TTC549 (cell line): ENCODE measurements around the gene SH3PXD2B.
A peak's percentile ranks its signal among the peaks of the same experiment; 100 is the strongest.
"Not testable (repeated sequence)": the region's sequence is repeated elsewhere in the genome, so short reads cannot be mapped to it uniquely, and the experiment has no call there.

Experiments used
- FAIRE-seq: peaks from 2 replicates; lab custom pipeline; 2012; peaks lifted over from hg19 to GRCh38; lab: Jason Lieb, UNC

SH3PXD2B gene

DNA sequence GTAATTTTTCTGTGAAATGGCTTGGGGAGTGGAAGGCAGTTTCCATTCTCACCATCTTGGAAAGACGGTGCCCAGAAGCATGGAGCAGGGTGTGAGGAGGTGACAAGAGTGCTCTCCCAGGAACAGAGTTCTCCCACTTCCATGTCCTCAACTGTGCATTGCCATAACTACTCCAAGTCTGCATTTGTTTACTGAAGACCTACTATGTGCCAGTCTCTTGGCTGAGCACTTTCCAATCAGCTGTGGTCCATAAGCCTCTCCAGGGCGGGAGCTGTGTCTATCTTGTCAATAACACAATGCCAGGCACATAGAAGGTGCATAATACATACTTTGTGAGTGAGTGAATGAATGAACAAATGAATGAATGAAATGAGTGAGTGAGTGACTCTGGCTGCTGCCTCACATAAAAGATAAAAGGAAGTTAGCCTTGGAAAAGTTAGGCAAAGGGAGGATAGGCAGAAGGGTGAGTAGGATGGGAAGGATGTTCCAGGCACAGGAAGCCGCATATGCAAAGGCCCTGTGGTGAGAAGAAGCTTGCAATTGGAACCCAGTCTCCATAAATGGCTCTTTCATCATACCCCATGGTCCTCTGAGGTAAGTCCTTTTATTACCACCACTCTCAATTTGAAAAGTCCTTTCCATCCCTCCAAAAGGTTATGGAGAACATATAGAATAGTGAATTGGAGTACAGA lies 31.3 kb upstream of the SH3PXD2B start:
- no peak for FAIRE-seq

DNA sequence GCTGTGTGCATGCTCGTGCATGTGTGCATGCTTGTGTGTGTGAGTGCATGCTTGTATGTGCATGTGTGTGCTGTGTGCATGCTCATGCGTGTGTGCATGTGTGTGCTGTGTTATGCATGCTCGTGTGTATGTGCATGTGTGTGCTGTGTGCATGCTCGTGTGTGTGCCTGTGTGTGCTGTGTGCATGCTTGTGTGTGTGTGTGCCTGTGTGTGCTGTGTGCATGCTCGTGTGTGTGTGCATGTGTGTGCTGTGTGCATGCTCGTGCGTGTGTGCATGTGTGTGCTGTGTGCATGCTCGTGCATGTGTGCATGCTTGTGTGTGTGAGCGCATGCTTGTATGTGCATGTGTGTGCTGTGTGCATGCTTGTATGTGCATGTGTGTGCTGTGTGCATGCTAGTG lies 30.3 kb upstream of the SH3PXD2B start:
- no peak for FAIRE-seq

DNA sequence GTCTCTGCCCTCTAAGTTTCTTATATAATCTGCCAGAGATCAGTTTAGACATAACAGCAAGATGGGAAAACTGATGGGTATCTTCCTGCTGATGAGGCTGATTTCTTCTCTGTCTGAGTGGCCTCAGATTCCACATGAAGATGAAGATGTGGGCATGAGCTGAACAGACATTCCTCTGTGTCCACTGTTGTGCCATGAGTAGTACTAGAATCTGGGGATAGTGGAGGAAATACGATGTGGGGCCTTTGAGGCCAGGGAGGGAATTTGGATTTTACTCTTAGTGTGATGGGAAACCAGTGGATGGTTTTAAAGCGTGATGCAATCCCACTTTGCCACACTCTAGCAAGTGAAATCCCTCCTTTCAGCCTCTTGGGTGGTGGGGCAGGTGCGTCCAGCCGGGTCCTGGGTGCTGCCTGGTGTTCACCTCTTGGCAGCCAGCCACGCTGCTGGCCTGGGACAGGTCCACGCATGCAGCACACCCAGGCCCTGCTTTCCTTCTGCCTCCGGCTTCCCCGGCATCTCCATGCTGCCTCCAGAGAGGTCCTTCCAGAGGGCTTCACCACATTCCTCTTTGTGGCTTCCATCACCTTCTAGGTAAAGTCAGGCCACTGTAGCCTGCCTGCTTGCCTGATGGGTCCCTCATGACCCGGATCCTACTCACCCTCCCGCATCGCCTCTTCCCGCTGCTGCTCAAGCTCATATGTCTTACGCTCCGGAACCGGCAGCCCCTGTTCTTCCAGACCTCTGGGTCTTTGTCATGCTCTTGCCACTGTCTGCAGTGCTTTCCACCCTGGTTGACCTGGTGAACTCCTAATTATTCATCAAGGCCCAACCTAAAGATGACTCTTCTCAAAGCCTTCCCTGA lies 28.1 kb upstream of the SH3PXD2B start:
- FAIRE-seq = no peak

DNA sequence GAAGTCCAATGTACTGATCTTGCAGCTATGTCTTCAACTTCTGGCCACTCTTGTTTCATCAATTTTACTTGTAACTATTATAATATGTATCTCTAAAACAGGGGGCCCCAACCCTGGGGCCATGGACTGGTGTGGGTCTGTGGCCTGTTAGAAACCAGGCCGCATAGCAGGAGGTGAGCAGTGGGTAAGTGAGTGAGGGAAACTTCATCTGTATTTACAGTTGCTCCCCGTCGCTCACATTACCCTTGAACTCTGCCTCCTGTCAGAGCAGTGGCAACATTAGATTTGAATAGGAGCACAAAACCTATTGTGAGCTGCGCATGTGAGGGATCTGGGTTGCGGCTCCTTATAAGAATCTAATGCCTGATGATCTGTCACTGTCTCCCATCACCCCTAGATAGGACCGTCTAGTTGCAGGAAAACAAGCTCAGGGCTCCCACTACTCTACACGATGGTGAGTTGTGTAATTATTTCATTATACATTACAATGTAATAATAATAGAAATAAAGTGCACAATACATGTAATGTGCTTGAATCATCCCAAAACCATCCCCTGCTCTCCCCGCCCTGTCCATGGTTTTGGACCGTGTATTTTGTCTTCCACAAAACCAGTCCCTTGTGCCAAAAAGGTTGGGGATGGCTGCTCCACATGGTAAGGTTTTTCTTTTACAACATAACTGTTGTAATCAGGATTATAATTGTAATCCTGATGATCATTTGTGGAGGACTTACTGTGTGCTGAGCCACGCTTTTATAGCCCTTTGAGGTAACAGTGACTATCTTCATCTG lies 26.9 kb upstream of the SH3PXD2B start:
- FAIRE-seq = no peak

DNA sequence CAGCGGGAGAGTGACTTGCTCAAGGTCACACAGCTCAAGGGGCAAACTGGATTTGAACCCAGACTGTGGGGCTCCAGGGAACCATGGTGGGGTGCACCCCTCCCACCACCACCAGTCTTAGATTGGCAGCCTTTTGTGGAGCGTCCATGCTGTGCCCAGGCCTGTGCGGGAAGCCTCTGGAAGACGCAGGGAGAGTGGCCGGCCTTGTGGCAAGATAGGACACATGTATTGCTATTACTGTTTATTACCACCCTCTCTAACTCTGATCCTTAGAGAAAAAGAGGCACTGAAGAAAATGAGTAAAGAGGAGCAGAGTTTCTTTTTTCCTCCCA lies 25.4 kb upstream of the SH3PXD2B start:
- no peak for FAIRE-seq

DNA sequence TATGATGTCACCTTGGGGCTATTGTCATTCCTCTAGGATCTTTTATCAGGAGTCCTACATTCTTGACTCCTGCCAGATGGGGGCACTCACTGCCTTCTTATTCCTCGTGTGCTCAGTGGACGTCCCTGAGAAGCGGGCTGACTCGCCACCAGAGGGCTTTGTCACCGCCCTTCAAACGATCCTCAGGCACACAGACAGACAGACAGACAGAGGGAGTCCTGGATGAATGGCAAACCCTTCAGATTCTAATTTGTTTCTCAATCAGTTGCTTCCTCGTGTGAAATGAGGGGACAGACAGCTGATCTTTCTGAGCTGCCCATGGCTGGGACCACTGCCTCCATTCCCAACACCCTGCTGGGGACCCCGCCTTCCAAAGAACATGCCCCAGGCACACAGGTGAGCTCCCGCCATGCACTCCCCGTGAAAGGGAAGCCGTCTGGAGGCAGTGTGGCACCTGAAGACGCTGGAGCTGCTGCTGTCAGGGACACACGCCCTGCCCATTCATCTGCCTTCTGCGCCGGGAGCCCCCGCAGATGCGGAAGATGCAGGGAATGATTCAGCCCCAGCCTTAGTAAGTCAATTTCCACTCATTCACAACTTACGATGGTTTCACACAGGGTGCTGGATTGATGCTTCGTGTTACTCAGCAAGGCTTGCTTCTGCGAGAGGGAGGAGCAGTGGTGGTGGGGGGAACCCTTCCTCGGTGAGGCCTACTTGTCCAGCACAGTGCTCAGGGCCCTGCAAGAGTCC lies 24.9 kb upstream of the SH3PXD2B start:
- FAIRE-seq = peak; percentile 76

DNA sequence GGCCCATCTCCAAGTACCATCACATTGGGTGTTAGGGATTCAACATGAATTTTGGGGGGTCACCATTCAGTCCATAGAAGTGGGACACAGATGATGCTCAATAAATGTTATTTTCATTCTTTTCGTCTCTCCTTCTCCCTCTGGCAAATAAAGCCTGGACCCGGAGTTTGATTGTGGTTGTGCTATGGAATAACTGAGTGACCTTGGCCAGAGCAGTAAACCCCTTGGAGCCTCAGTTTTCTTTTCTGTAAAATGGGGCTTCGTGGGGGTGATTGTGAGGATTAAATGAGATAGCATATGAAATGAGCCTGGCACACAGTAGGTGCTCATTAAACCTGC lies 24.3 kb upstream of the SH3PXD2B start:
- FAIRE-seq = not testable (repeated sequence)

DNA sequence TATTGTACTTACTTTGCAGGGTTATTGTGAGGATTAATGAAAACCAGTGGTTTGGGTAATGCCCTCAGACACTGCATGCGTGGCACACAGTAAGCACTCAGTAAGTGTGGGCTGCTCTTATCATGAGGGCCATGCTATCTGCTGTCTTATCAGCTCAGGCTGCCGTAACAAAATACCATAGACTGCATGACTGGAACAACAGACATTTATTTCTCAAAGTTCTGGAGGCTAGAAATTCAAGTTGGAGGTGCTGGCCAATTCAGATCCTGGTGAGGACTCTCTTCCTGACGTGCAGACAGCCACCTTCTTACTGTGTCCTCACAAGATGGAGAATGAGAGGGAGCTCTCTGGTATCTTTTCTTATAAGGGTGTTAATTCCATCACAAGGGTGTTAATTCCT lies 23.9 kb upstream of the SH3PXD2B start:
- FAIRE-seq = no peak

DNA sequence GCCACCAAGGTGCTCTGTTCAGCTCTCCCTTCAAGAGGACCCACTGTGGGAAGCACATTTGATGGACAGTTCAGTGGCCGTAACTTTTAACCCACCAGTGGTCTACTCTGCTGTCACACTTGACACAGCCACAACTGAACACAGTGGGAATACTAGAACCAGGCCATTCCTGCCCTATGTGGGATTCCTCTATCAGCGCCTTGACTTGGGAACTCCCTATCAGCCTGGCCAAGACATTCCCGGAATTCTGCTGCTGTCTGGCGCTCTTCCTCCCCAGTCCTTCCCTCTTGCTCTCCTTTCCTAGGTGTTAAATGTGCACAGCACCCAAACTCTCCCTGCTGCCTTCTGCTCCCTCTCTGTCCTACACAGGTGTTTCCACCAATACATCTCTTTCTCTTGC lies 23.1 kb upstream of the SH3PXD2B start:
- FAIRE-seq = no peak

DNA sequence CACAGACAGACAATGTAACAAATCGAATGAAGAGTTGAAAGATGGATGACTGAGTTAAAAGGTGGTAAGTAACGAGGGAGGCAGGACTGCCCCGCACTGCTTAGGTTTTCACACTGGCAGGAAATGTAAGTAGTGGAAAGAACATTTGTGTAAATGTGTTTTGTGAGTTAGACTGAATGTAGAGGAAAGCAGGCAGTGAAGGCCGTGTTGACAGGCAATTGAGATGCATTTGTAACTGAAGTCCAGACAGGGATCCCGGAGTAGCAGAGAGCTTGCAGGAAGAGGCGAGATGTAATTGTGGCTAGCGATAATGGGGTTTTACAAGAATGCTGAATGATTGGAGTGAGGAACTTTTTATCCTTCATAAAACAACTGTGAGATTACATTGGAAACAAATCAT lies 20.0 kb upstream of the SH3PXD2B start:
- FAIRE-seq = no peak

DNA sequence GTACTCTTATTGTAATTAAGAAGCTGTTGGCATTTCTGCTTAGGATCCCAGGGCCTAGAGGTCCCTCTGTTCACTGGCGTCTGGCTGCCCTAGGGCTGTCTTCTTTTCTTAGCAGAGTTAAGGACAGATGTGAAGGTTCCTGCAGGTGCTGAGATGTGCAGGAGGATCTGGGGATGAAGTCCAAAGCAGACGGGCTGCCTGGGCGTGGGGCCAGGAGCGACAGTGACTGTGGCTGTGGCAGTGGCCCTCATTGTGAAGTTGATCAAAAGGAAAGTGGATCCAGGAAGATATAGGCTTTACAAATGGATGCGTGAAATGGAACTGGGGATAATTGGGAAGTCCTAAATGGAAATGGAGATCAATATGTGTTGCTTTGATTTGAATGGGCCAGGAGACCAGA lies 19.1 kb upstream of the SH3PXD2B start:
- FAIRE-seq = no peak

DNA sequence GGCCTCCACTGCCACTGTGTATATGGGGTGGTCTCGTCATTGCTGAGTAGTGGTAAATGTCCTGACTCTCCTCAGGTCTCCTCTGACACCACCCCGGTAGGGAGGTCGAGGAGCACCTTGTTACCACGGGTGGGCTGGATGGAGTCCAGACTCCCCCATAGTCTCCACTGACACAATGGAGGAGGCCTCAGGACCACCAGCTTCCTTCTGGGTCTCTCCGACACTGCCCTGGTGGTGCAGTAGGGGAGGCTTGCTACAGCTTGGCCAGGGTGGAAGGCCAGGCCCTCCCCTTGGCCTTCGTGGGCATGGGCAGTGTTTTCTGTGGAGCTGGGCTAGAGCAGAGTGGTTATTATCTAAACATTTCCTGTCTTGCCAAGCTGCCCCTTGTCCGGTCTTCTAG lies 15.4 kb upstream of the SH3PXD2B start:
- no peak for FAIRE-seq

DNA sequence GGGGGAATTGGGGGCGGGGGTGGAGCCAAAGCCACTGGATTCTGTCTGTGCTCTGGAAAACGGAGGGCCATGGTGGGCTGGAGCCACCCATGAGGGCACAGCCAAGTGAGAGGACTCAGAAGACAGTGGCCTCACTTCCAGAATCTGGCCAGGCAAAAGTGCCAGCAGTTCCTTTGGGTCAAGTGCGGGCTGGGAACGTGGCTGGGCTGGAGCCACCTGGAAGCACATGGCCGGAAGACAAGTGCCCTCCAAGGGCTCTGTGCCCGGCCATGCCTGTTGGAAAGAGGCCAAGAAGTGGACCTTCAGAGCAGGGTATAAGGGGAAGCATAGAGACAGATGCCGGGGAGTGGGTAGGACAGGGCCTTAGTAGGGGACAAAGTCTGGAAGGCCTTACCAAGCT lies 11.7 kb upstream of the SH3PXD2B start:
- FAIRE-seq = no peak

DNA sequence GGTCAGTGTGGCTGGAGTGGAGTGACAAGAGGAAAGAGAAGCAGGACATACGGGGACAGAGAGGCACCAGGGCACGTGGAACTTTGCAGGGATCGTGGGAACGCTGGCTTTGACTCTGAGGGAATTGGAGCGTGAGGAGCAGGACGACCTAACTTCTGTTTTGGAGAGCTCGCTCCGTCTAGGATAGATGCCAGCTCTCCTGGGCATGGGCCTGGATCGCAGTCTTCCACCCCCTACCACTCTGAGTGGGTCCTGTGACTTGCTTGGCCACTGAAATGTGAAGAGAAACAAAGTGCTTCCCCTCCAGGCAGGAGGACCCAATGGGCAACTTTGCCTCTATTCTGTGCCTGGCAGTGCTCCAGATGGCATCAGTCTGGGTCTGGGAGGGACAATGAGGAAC lies 8.7 kb upstream of the SH3PXD2B start:
- no peak for FAIRE-seq

DNA sequence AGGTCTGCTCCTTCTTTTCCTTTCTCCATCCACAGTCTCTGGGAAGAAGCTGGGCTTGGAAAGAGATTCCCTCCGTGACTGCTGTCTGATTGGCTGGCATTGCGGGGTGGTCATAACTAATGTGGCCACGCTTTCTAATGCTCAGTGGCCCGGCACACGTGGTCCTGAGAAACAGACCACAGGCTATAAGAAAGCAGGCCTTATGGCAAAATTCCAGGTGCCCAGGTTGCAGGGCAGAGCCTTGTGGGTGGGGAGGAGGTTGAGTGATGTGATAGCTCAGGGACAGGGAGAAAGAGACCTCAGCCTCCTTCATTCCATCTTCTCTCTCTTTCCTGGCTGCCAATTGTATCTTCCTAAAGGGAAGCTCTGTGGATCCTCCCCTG lies 5.4 kb upstream of the SH3PXD2B start:
- no peak for FAIRE-seq

DNA sequence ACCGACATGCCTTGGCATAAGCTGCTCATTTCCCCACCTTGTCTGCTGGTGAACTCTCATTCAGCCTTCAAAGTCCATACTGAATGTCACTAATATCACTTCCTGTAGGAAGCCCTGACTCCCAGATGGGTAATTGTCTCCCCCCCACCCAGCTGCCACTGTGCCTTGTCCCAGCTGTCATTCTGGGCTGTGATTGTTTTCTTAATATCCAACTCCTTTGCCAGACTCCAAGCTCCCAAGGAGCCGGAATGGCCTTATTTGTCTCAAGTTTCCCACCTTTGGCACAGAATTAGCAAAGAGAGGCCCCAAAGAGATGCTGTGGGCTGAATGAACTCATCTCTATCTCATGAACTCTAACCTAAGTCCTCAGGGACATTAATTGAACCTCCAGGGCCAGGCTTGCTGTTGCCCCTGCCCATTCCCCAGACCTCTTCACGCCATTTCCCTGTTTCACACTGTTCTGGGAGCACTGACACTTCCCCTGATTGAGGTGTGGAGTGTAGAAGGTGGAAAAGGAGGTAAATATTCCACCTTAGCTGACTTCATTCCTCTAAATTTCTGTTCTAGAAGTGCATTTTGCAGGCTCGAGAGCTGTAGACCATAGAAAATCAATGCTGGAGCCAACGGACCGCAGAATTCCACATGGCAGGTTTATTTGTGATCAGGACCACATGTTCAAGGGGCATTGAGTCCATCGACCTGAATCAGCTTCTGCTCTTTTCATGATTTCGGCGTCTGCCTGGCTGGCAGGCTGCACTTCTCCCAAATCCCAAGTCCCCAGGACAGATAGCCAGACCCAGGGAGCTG lies 4.9 kb upstream of the SH3PXD2B start:
- FAIRE-seq = no peak

DNA sequence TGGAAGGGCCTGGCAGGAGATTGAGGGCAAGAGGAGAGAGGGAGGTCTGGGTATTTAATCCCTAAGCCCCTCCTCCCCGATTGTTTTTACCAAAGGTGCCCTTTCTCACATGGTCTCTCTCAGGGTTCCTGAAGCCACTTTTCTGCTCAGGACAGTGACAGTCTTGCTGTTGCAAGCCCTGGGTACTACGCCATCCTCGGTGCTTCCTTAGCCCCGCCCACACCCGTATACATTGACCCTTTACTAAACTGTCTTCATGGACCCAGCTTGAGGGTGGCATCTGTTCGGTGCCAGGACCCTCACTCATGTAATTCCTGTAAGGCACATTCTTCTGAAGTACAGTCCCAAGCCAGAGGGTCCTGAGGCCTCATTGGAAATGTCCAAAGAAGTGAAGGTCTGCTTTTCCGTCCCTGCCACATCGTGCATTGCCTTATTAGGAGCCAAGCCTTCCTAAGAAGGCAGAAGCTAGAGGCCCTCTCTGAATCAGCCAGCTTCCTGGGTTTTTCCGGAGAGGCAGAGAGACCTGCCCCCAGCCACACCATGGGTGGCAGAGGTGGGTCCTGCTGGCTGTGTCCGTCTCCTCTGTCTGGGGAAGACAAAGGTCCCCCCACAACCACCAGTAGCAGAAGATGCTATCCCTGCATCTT lies 1.9 kb upstream of the SH3PXD2B start:
- FAIRE-seq = no peak

DNA sequence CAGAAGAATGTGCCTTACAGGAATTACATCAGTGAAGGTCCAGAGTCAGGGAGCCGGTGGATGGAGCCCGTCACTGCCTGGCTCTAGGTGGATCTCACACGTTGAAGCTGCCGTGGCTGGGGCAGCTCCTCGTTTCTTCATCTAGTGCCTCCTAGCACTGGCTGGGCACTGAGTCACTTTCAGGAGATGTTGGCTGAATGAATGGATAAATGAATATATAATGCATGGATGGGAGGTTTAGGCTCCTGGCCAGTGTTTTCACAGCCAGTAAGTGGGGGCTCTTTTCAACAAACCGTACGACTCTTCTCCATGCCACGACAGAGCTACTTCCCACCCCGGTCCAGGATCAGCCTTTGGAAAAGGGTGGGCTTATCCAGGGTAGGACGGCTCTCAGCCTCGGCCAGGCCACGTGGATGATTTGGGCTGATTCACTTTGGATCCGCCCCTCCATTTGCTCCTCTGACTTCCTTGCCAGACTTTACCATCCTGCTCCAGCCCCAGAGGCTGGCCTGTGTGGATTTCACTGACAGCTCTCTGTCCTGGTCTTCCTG lies 1.3 kb upstream of the SH3PXD2B start:
- FAIRE-seq = no peak

DNA sequence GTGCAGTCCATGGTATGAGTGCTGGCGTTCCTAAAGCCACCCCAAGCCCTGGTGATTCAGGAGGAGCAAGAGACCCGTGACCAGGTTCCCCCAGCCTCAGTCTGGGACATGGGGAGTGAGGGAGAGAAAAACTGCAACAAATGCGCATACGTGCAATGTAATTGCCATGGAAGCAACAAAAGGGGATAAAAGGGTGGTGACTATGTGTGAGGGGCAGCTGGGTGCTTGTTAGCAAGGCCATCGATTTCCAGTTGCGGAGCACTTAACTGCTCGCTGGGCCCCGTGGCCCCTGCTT lies 709 bp upstream of the SH3PXD2B start:
- no peak for FAIRE-seq

DNA sequence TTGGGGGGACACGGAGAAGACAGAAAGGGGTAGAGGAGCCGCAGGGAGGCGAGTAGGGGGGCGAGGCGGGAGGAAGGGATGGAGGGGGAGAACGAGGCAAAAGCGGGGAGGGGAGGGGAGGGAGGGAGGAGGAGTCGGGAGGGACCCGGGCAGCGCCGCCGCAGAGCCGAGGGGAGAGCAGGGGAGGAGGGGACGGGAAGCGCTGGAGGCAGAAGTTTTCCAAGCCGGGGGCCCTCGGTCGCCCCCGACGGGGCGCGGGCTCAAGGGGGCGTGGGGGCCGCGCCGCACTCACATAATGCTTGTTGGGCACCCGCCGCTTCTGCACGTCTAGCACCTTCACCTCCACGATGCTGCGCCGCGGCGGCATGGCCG lies 353 bp downstream of the SH3PXD2B start:
- FAIRE-seq = no peak
